CD4-positive, alpha-beta T cell (primary cell): ENCODE data around the gene TMEM132E. TPM values are rescaled to one million over a fixed set of nuclear protein-coding genes. Genes with fewer than 3 reads are reported as not detected.

Experiments
- ATAC-seq: fragments of 200-7000 bp; cut with Tn5 transposase; one replicate; pipeline ENCODE4 v1.10.0; 2022; ENCODE audit warnings: mild to moderate bottlenecking; ENCODE audit not compliant: poor library complexity
- CTCF ChIA-PET: fragments of 350-600 bp; sonication (Branson Sonifier 250); formaldehyde crosslinking; loops from one replicate; lab custom pipeline; 2021; ENCODE audit warnings: antibody characterized with exemption, inconsistent platforms; lab: Charles Lee
- POLR2A ChIA-PET: fragments of 350-600 bp; sonication (Branson Sonifier 250); formaldehyde crosslinking; loops from one replicate; lab custom pipeline; 2021; ENCODE audit warnings: antibody characterized with exemption, inconsistent platforms; lab: Charles Lee
- DNase-seq, 14 experiments: peaks; one replicate each; pipeline ENCODE4 v3.0.0-alpha.2; 2013 to 2020; ENCODE audit warnings: mixed read lengths in 2 of 14
- H3K27ac ChIP-seq, 2 donors: one replicate each; pipeline versions ENCODE4 v1.5.1 to v1.7.0; 2013; ENCODE audit warnings: low read length in 2 of 2, low read depth in 1 of 2, mild to moderate bottlenecking in 1 of 2
- H3K27me3 ChIP-seq, 2 experiments: 1 replicate in 1 of 2; 2 replicates in 1 of 2; pipeline versions ENCODE4 v1.6.1 to v1.7.0; 2013; ENCODE audit warnings: low read length in 2 of 2, control low read depth in 1 of 2, mild to moderate bottlenecking in 1 of 2, moderate library complexity in 1 of 2; ENCODE audit not compliant: insufficient read depth in 2 of 2, control insufficient read depth in 1 of 2
- H3K36me3 ChIP-seq: one replicate; pipeline ENCODE4 v1.6.1; 2013; ENCODE audit warnings: low read length, control low read depth; ENCODE audit not compliant: insufficient read depth
- H3K4me1 ChIP-seq: one replicate; pipeline ENCODE4 v1.6.1; 2013; ENCODE audit warnings: low read length, control low read depth; ENCODE audit not compliant: insufficient read depth
- H3K4me3 ChIP-seq: one replicate; pipeline ENCODE4 v1.5.1; 2013; ENCODE audit warnings: mild to moderate bottlenecking, low read length, moderate library complexity
- H3K9me3 ChIP-seq, 2 experiments: 1 replicate in 1 of 2; 2 replicates in 1 of 2; pipeline versions ENCODE4 v1.6.1 to v1.7.0; 2013; ENCODE audit warnings: low read length in 2 of 2, mild to moderate bottlenecking in 2 of 2, control low read depth in 1 of 2, moderate library complexity in 1 of 2; ENCODE audit not compliant: control insufficient read depth in 1 of 2, insufficient read depth in 1 of 2
- H3K27ac Mint-ChIP-seq: one replicate; pipeline ENCODE4 v1.8.0; 2020; ENCODE audit warnings: mixed read lengths
- H3K27me3 Mint-ChIP-seq: one replicate; pipeline ENCODE4 v1.8.0; 2021; ENCODE audit warnings: mixed read lengths
- H3K36me3 Mint-ChIP-seq: one replicate; pipeline ENCODE4 v1.8.0; 2021; ENCODE audit warnings: low read depth, mixed read lengths
- H3K4me1 Mint-ChIP-seq: one replicate; pipeline ENCODE4 v1.8.0; 2021; ENCODE audit warnings: low read depth, mixed read lengths
- H3K4me3 Mint-ChIP-seq: one replicate; pipeline ENCODE4 v1.8.0; 2020; ENCODE audit warnings: mild to moderate bottlenecking, mixed read lengths
- H3K9me3 Mint-ChIP-seq: one replicate; pipeline ENCODE4 v1.8.0; 2020; ENCODE audit warnings: mixed read lengths
- CTCF ChIP-seq: fragments of 200-600 bp; IDR thresholded peaks from one replicate; pipeline ENCODE4 v1.8.0; 2022; ENCODE audit warnings: antibody characterized with exemption, mild to moderate bottlenecking
- intact Hi-C, 2 experiments: fragments of 100-400 bp; cut with DNase I in 1 of 2; cut with micrococcal nuclease in 1 of 2; formaldehyde crosslinking; loops; one replicate each; pipeline versions ENCODE4 v1.15.1 to v1.9.0; 2023 to 2025; cut with DNase I, micrococcal nuclease
- total RNA-seq, 174 experiments: library from RNA in 2 of 174; stranded (reverse) in 2 of 174; gene quantifications; one replicate each; pipeline ENCODE4 v1.2.3 and lab custom pipeline; 2021 to 2026

The TMEM132E gene
- total RNA-seq, 2 experiments from 2014 or later, result 0.05 TPM; not detected in 1

- H3K27me3 Mint-ChIP-seq, result peaks cover 17% of the 10 kb centered on the region
- H3K9me3 Mint-ChIP-seq, result no peaks in the 10 kb centered on the region
- H3K4me3 Mint-ChIP-seq, result no peak overlapping the region
- no peak overlapping the region for H3K27ac Mint-ChIP-seq
- H3K36me3 ChIP-seq, result no peaks in the 10 kb centered on the region
- H3K4me1 ChIP-seq, result peaks cover 18% of the 10 kb centered on the region
- peaks cover 6% of the 10 kb centered on the region for H3K4me1 Mint-ChIP-seq
- peaks cover 2 to 4% of the 10 kb centered on the region in 2 experiments for H3K27me3 ChIP-seq
- POLR2A ChIA-PET, result no interaction called here
- intact Hi-C loops, result loop anchor here (5.0 kb wide), 3 partner anchors 47 to 483 kb away; partner anchors contain the start of gene RAD51D (in 1 of the 2)
- no peak for DNase-seq
- H3K36me3 Mint-ChIP-seq, result no peaks in the 10 kb centered on the region
- TF ChIP-seq CTCF, result no peak
- CTCF ChIA-PET, result no interaction called here
- H3K9me3 ChIP-seq, result peaks cover 0 to 4% of the 10 kb centered on the region in 2 experiments
- H3K4me3 ChIP-seq, result no peak overlapping the region
- ATAC-seq, result no peak
- no peak overlapping the region for H3K27ac ChIP-seq
Measured at GRCh38 chr17:34634551-34635160, 55.3 kb downstream of the TMEM132E start.

- POLR2A ChIA-PET, result no interaction called here
- H3K27ac Mint-ChIP-seq, result no peak overlapping the region
- H3K4me3 Mint-ChIP-seq, result no peak overlapping the region
Measured at GRCh38 chr17:34635876-34636275, 56.5 kb downstream of the TMEM132E start.

GRCh38 chr17:34637041-34637547 lies 57.7 kb downstream of the TMEM132E start:
- Mint-ChIP-seq H3K4me1 (peaks cover 6% of the 10 kb centered on the region), H3K27me3 (peaks cover 8% of the 10 kb centered on the region), H3K4me3 (peak overlapping the region; percentile 87), H3K9me3 (no peaks in the 10 kb centered on the region), H3K27ac (no peak overlapping the region), H3K36me3 (no peaks in the 10 kb centered on the region)
- DNase-seq (peak in 1 of 14 experiments; percentile 5), ATAC-seq (no peak)
- TF ChIP-seq CTCF, result no peak
- no peak overlapping the region for H3K27ac ChIP-seq
- no peaks in the 10 kb centered on the region for H3K27me3 ChIP-seq
- no peaks in the 10 kb centered on the region for H3K36me3 ChIP-seq
- POLR2A ChIA-PET, result interaction anchor here (0.5 to 1.4 kb wide), 4 partner anchors 9 to 89 kb away, joined by 3 to 4 read pairs (median 3); no protein-coding TSS in a partner anchor
- intact Hi-C loops, result loop anchor here (5.0 kb wide), 3 partner anchors 50 to 480 kb away; partner anchors contain the start of gene RAD51D (in 1 of the 2)
- H3K4me1 ChIP-seq, result peaks cover 18% of the 10 kb centered on the region
- peaks cover 0 to 2% of the 10 kb centered on the region in 2 experiments for H3K9me3 ChIP-seq
- CTCF ChIA-PET, result interaction anchor here (1.1 kb wide), 1 partner anchor 95 kb away, joined by 3 read pairs; no protein-coding TSS in a partner anchor
- peak overlapping the region; percentile 66 for H3K4me3 ChIP-seq

More at GRCh38 chr17:34635876-34636275, 56.5 kb downstream of the TMEM132E start:
- Mint-ChIP-seq H3K4me1 (peaks cover 6% of the 10 kb centered on the region), H3K36me3 (no peaks in the 10 kb centered on the region), H3K9me3 (no peaks in the 10 kb centered on the region), H3K27me3 (peaks cover 12% of the 10 kb centered on the region)
- Histone ChIP-seq H3K4me3 (no peak overlapping the region), H3K9me3 (peaks cover 0 to 4% of the 10 kb centered on the region in 2 experiments), H3K27me3 (peaks cover 0 to under 1% of the 10 kb centered on the region in 2 experiments), H3K4me1 (peaks cover 18% of the 10 kb centered on the region), H3K36me3 (no peaks in the 10 kb centered on the region), H3K27ac (no peak overlapping the region)
- DNase-seq (no peak), ATAC-seq (no peak)
- intact Hi-C loops, result loop anchor here (5.0 kb wide), 3 partner anchors 49 to 481 kb away; partner anchors contain the start of gene RAD51D (in 1 of the 2)
- TF ChIP-seq CTCF, result no peak
- CTCF ChIA-PET, result no interaction called here
